ENCODE results near the gene NOS1AP.

Gene NOS1AP

GRCh38 chr1:162329826-162330225 is 260.3 kb downstream of the NOS1AP start:
- TF ChIP-seq CTCF (IDR thresholded peaks at IDR 0.05; ENCODE audit: low read depth, low read length) = no peak
- TF ChIP-seq MAX (IDR thresholded peaks at IDR 0.05; ENCODE audit: low read depth, low read length) = no peak
- TF ChIP-seq POLR2A (IDR thresholded peaks at IDR 0.05; ENCODE audit: extremely low read depth, insufficient read length) = no peak
- TF ChIP-seq MYC (IDR thresholded peaks at IDR 0.05; ENCODE audit: low read depth, low read length) = no peak
- no peak overlapping the region for H3K4me3 ChIP-seq (ENCODE audit: low read depth, low read length)
- DNase-seq (ENCODE audit: low read depth) = no peak

GRCh38 chr1:162333991-162334390 is 264.5 kb downstream of the NOS1AP start:
- no peak for TF ChIP-seq CTCF (IDR thresholded peaks at IDR 0.05; ENCODE audit: low read depth, low read length)
- TF ChIP-seq MAX (IDR thresholded peaks at IDR 0.05; ENCODE audit: low read depth, low read length) = no peak
- no peak for TF ChIP-seq POLR2A (IDR thresholded peaks at IDR 0.05; ENCODE audit: extremely low read depth, insufficient read length)
- TF ChIP-seq MYC (IDR thresholded peaks at IDR 0.05; ENCODE audit: low read depth, low read length) = no peak
- no peak for DNase-seq (ENCODE audit: low read depth)
- H3K4me3 ChIP-seq (ENCODE audit: low read depth, low read length) = no peak overlapping the region

GRCh38 chr1:162335126-162335525 is 265.6 kb downstream of the NOS1AP start:
- H3K4me3 ChIP-seq (ENCODE audit: low read depth, low read length) = no peak overlapping the region
- no peak for TF ChIP-seq MYC (IDR thresholded peaks at IDR 0.05; ENCODE audit: low read depth, low read length)
- TF ChIP-seq CTCF (IDR thresholded peaks at IDR 0.05; ENCODE audit: low read depth, low read length) = no peak
- no peak for DNase-seq (ENCODE audit: low read depth)

GRCh38 chr1:162336621-162337285 is 267.3 kb downstream of the NOS1AP start:
- TF ChIP-seq CTCF (IDR thresholded peaks at IDR 0.05; ENCODE audit: low read depth, low read length) = no peak
- no peak for TF ChIP-seq POLR2A (IDR thresholded peaks at IDR 0.05; ENCODE audit: extremely low read depth, insufficient read length)
- no peak for TF ChIP-seq MYC (IDR thresholded peaks at IDR 0.05; ENCODE audit: low read depth, low read length)
- no peak for TF ChIP-seq MAX (IDR thresholded peaks at IDR 0.05; ENCODE audit: low read depth, low read length)
- no peak for DNase-seq (ENCODE audit: low read depth)
- H3K4me3 ChIP-seq (ENCODE audit: low read depth, low read length) = no peak overlapping the region

- TF ChIP-seq MAX (IDR thresholded peaks at IDR 0.05; ENCODE audit: low read depth, low read length) = no peak
- TF ChIP-seq CTCF (IDR thresholded peaks at IDR 0.05; ENCODE audit: low read depth, low read length) = no peak
- no peak for TF ChIP-seq POLR2A (IDR thresholded peaks at IDR 0.05; ENCODE audit: extremely low read depth, insufficient read length)
- no peak for TF ChIP-seq MYC (IDR thresholded peaks at IDR 0.05; ENCODE audit: low read depth, low read length)
- no peak overlapping the region for H3K4me3 ChIP-seq (ENCODE audit: low read depth, low read length)
- DNase-seq (ENCODE audit: low read depth) = no peak
These were observed 273.0 kb downstream of the NOS1AP start for GRCh38 chr1:162342452-162342983.
